Neural cell (in vitro differentiated cells): ENCODE data around the gene MYH13. TPM values are rescaled to one million over a fixed set of nuclear protein-coding genes. Genes with fewer than 3 reads are reported as not detected.

Experiments used
- H2AFZ ChIP-seq: fragments of 200-600, 300-800 bp; sonication (generic), shearing (Covaris generic); 2 replicates; pipeline ENCODE4 v1.6.0; 2014; ENCODE audit warnings: low read depth, mild to moderate bottlenecking, antibody characterized with exemption, low read length, moderate library complexity
- H3F3A ChIP-seq: fragments of 200-600 bp; shearing (Covaris generic); 2 replicates; pipeline ENCODE4 v1.6.1; 2016; ENCODE audit warnings: mild to moderate bottlenecking, moderate library complexity, mixed read lengths, antibody characterized with exemption, low read length; ENCODE audit not compliant: insufficient read depth, poor library complexity, severe bottlenecking
- H3K27ac ChIP-seq: fragments of 200-600, 300-800 bp; sonication (generic), shearing (Covaris generic); 2 replicates; pipeline ENCODE4 v1.5.1; 2014; ENCODE audit warnings: mild to moderate bottlenecking, low read length, moderate library complexity
- H3K27me3 ChIP-seq: fragments of 300-800, 200-600 bp; sonication (generic), shearing (Covaris generic); 2 replicates; pipeline ENCODE4 v1.6.0; 2014; ENCODE audit warnings: mild to moderate bottlenecking, low read depth, low read length, moderate library complexity; ENCODE audit not compliant: insufficient read depth
- H3K36me3 ChIP-seq: fragments of 300-800, 200-600 bp; sonication (generic), shearing (Covaris generic); 2 replicates; pipeline ENCODE4 v1.5.1; 2014; ENCODE audit warnings: mild to moderate bottlenecking, antibody characterized with exemption, low read length, moderate library complexity; ENCODE audit not compliant: insufficient read depth
- H3K4me2 ChIP-seq: fragments of 300-800, 200-600 bp; sonication (generic), shearing (Covaris generic); 2 replicates; pipeline ENCODE4 v1.6.0; 2014; ENCODE audit warnings: mild to moderate bottlenecking, low read length
- H3K4me3 ChIP-seq: fragments of 300-800, 200-600 bp; sonication (generic), shearing (Covaris generic); 2 replicates; pipeline ENCODE4 v1.5.1; 2014; ENCODE audit warnings: mild to moderate bottlenecking, low read length, moderate library complexity
- H3K79me2 ChIP-seq: fragments of 200-600 bp; shearing (Covaris generic); replicated peaks from 2 replicates; pipeline ENCODE4 v1.6.0; 2014; ENCODE audit warnings: mild to moderate bottlenecking, low read length, moderate library complexity; ENCODE audit not compliant: insufficient read depth
- H3K9ac ChIP-seq: fragments of 300-800, 200-600 bp; sonication (generic), shearing (Covaris generic); 2 replicates; pipeline ENCODE4 v1.6.1; 2016; ENCODE audit warnings: mild to moderate bottlenecking, low read length, mixed read lengths
- H3K9me2 ChIP-seq: fragments of 200-600 bp; shearing (Covaris generic); 2 replicates; pipeline ENCODE4 v1.6.1; 2016; ENCODE audit warnings: mild to moderate bottlenecking, low read length, mixed read lengths; ENCODE audit not compliant: insufficient read depth
- H3K9me3 ChIP-seq: fragments of 200-600, 300-800 bp; sonication (generic), shearing (Covaris generic); 2 replicates; pipeline ENCODE4 v1.6.1; 2016; ENCODE audit warnings: mild to moderate bottlenecking, mixed run types, low read length, moderate library complexity, mixed read lengths
- H4K20me1 ChIP-seq: fragments of 200-600 bp; shearing (Covaris generic); 2 replicates; pipeline ENCODE4 v1.6.1; 2016; ENCODE audit warnings: mild to moderate bottlenecking, mixed run types; ENCODE audit not compliant: insufficient read depth
- EP300 ChIP-seq: fragments of 450-650 bp; conservative IDR thresholded peaks from 2 replicates; pipeline ENCODE4 v1.6.1; 2014; ENCODE audit warnings: antibody characterized with exemption, mild to moderate bottlenecking, moderate library complexity; ENCODE audit not compliant: poor library complexity, severe bottlenecking
- EZH2 ChIP-seq: fragments of 200-600, 300-800 bp; shearing (Covaris generic), sonication (generic); IDR thresholded peaks from 2 replicates; pipeline ENCODE4 v1.6.1; 2014; ENCODE audit warnings: antibody characterized with exemption, low read length, borderline replicate concordance, mild to moderate bottlenecking; ENCODE audit not compliant: insufficient read depth, poor library complexity, severe bottlenecking
- MXI1 ChIP-seq: fragments of 450-650 bp; conservative IDR thresholded peaks from 2 replicates; pipeline ENCODE4 v1.6.1; 2014; ENCODE audit warnings: antibody characterized with exemption, mild to moderate bottlenecking; ENCODE audit not compliant: poor library complexity, severe bottlenecking
- POLR2AphosphoS5 ChIP-seq: IDR thresholded peaks from 2 replicates; pipeline ENCODE4 v1.6.1; 2012
- RAD21 ChIP-seq: fragments of 450-650 bp; conservative IDR thresholded peaks from 2 replicates; pipeline ENCODE4 v1.6.1; 2014; ENCODE audit warnings: antibody characterized with exemption, mild to moderate bottlenecking, moderate library complexity
- REST ChIP-seq: IDR thresholded peaks from 2 replicates; pipeline ENCODE4 v1.6.1; 2012; ENCODE audit warnings: borderline replicate concordance
- SMC3 ChIP-seq: fragments of 450-650 bp; conservative IDR thresholded peaks from 2 replicates; pipeline ENCODE4 v1.6.1; 2014; ENCODE audit warnings: antibody characterized with exemption, mild to moderate bottlenecking, moderate library complexity; ENCODE audit not compliant: poor library complexity
- TAF1 ChIP-seq: IDR thresholded peaks from 2 replicates; pipeline ENCODE4 v1.6.1; 2012; ENCODE audit warnings: low read depth
- polyA plus RNA-seq: library from polyadenylated mRNA; depleted of rRNA; stranded (reverse); fragments of >200 nt; gene quantifications from 2 replicates; pipeline ENCODE4 v1.2.3, GENCODE V29; 2014
- TF ChIP-seq, protein P1 (sequence below): fragments of 450-650 bp; IDR thresholded peaks from 2 replicates; pipeline ENCODE4 v1.5.1; 2014; ENCODE audit warnings: antibody characterized with exemption, mild to moderate bottlenecking, moderate library complexity; ENCODE audit not compliant: poor library complexity, severe bottlenecking

The MYH13 gene
- polyA plus RNA-seq, 1 donor from 2014 or later = 0.05 TPM

DNA sequence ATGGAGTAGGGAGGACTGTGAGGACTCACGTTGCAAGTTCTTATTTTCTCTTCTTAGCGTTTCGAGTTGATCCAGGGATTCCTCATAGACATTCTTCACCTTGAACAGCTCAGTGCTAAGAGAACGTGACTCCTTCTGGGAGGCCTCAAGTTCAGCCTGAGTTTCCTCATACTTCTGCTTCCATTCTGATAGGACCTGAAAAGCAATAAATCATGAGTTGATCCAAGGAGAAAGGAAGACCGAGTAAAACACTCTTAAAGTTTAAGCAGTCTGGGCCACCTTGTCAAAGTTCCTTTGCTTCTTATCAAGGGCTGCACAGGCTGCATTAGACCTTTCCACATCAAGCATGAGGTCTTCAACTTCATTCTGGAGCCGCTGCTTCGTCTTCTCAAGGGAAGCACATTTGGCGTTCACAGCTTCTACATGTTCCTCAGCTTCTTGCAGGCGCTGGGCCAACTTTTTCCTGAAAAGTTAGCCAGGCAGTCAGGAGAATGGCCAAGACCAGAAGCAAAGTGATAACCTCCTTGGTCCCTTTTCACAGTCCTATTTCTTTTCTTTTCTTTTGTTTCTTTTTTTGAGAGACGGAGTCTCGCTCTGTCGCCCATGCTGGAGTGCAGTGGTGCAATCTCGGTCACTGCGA lies 23.8 kb upstream of the MYH13 start:
- Histone ChIP-seq H3K36me3 (no peaks in the 10 kb centered on the region), H4K20me1 (no peaks in the 10 kb centered on the region), H3K27ac (no peak overlapping the region), H3F3A (peaks cover 3% of the 10 kb centered on the region), H3K9me2 (no peaks in the 10 kb centered on the region), H3K4me2 (no peak overlapping the region), H3K27me3 (no peaks in the 10 kb centered on the region), H3K4me3 (no peak overlapping the region), H2AFZ (no peak overlapping the region), H3K79me2 (no peaks in the 10 kb centered on the region), H3K9me3 (no peaks in the 10 kb centered on the region), H3K9ac (no peak overlapping the region)
- TF ChIP-seq EP300 = no peak
- no peak for TF ChIP-seq MXI1
- no peak for TF ChIP-seq REST
- TF ChIP-seq, protein P1, sequence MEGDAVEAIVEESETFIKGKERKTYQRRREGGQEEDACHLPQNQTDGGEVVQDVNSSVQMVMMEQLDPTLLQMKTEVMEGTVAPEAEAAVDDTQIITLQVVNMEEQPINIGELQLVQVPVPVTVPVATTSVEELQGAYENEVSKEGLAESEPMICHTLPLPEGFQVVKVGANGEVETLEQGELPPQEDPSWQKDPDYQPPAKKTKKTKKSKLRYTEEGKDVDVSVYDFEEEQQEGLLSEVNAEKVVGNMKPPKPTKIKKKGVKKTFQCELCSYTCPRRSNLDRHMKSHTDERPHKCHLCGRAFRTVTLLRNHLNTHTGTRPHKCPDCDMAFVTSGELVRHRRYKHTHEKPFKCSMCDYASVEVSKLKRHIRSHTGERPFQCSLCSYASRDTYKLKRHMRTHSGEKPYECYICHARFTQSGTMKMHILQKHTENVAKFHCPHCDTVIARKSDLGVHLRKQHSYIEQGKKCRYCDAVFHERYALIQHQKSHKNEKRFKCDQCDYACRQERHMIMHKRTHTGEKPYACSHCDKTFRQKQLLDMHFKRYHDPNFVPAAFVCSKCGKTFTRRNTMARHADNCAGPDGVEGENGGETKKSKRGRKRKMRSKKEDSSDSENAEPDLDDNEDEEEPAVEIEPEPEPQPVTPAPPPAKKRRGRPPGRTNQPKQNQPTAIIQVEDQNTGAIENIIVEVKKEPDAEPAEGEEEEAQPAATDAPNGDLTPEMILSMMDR = no peak
- no peak for TF ChIP-seq POLR2AphosphoS5
- TF ChIP-seq SMC3 = no peak
- TF ChIP-seq EZH2 = no peak
- no peak for TF ChIP-seq RAD21

GRCh38 chr17:10394201-10394887 lies 21.5 kb upstream of the MYH13 start:
- Histone ChIP-seq H3K9me3 (no peaks in the 10 kb centered on the region), H3K27ac (peak overlapping the region; percentile 84), H3K4me3 (peak overlapping the region; percentile 48), H2AFZ (no peak overlapping the region), H3K36me3 (no peaks in the 10 kb centered on the region), H3K27me3 (no peaks in the 10 kb centered on the region), H3K9me2 (no peaks in the 10 kb centered on the region), H3F3A (peaks cover 3% of the 10 kb centered on the region), H3K4me2 (peak overlapping the region; percentile 27), H3K9ac (peak overlapping the region; percentile 55), H4K20me1 (no peaks in the 10 kb centered on the region), H3K79me2 (no peaks in the 10 kb centered on the region)
- TF ChIP-seq RAD21 (no peak), POLR2AphosphoS5 (peak; percentile 50), EP300 (peak; percentile 93), REST (peak; percentile 89), MXI1 (no peak), TAF1 (no peak)
- TF ChIP-seq, protein P1 = no peak
